T-helper 2 cell treated with Interferon-gamma antibody and Interleukin-4, amounts not matched to agents 100 ng/mL and 5 ng/mL, for 36 hours (primary cell): ENCODE results near the gene WDR90. TPM values are rescaled to one million over a fixed set of nuclear protein-coding genes. Genes with fewer than 3 reads are reported as not detected.

Source experiments
- intact Hi-C: fragments of 100-400 bp; cut with micrococcal nuclease; formaldehyde crosslinking; loops from one replicate; pipeline ENCODE4 v1.15.1; 2023
- total RNA-seq: library from RNA; stranded (reverse); gene quantifications from 2 replicates; pipeline ENCODE4 v1.2.3, GENCODE V29; 2022

Gene WDR90
- 85.1 and 86.7 TPM in 2 replicates for total RNA-seq

- intact Hi-C loops, result no loop called here
These were observed at the start of gene WDR90 for GRCh38 chr16:648781-649589. WDR90 (plus strand) TSS chr16:649365; CDS start chr16:649417, 52 bp downstream.

DNA sequence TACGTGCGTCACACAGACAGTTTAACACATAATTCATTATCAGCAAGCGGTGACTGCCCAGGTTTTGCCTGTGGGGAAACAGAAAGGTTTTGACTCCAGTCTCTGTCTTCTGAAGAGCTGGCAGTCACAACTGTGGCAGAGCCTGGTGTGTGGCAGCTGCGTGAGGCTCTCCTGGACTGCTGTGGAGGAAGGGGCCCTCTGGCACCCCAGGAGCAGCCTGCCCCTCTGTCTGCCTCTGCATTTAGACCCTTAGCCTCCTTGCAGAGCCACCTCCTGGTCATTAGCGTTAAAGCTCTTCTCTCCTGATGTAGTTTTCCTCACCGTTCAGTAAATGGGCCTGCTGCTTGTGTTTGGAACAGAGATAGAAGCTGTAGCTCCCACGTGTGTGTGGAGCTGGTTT is 48.4 kb upstream of the WDR90 start:
- intact Hi-C loops, result no loop called here

GRCh38 chr16:603933-604332 is 45.2 kb upstream of the WDR90 start:
- intact Hi-C loops, result no loop called here

GRCh38 chr16:606656-607307 is 42.4 kb upstream of the WDR90 start:
- intact Hi-C loops, result no loop called here

DNA sequence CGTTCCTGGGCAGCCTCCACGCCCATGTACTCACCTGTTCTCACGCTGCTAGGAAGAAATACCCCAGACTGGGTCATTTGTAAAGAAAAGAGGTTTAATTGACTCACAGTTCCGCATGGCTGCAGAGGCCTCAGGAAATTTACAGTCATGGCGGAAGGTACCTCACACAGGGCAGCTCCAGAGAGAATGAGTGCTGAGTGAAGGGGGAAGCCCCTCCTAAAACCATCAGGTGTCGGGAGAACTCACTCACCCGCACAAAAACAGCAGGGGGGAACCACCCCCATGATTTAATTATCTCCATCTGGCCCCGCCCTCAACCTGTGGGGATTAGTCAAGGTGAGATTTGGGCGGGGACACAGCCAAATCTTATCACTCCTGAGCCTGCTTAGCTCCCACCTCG is 41.1 kb upstream of the WDR90 start:
- intact Hi-C loops, result no loop called here

DNA sequence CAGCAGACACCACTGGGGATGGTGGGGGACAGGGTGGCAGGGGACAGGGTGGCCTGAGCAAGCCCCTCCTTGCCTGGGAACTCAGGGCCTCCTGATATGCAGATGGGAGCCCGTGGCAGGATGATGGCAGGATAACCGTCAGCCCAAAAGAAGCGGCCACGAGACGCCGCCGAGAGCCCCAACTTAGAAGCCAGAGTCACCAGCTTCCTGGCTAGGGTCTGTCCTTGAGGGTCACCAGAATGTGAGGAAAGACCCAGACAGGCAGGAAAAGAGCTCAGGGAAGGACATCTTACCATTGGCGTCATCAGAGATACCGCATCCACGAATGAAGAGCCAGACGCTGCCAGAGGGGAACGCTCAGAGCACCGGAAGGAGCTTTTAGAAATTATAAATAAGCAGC is 39.8 kb upstream of the WDR90 start:
- intact Hi-C loops, result no loop called here

GRCh38 chr16:609984-610383 is 39.2 kb upstream of the WDR90 start:
- intact Hi-C loops, result no loop called here

DNA sequence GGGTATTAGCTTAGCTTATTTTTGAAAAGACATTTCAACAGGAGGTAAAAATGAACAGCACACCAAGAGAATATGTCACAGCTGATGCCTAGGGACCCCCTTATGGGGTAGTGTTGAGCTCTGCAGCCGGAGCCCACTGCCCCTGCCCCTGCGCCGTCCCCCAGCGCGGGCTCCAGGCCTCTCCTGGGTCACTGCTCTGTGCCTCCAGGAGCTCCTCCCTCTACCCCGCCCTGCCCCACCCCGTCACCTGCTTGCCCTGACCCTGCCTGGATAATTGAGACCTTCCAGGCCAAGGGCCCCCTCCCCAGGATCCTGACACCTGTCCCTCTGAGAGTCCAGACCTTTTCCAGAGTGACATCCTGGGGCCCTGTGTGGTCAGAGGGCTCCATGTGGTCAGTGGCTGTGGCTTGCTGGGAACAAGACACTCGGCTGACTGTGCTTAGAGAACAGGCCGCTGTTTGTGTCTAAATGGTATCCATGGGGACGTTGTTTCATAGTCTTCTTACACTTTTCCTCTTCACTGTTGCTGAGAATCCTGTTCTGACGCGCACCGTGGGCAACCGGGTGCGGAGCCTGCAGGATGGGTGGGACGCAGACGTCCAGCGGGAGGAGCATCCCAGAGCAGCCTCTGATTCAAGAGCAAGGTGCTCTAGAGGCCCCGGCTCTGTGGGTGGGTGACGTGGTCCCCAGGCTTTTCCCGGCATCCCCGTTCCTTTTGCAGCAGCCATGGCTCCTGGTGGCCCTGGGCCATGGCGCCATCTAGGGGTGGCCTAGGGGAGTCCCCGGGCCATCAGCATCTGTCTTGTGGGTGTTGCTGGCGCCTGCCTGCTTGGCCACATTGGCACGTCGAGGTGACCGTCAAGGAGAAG is 38.4 kb upstream of the WDR90 start:
- intact Hi-C loops, result no loop called here

DNA sequence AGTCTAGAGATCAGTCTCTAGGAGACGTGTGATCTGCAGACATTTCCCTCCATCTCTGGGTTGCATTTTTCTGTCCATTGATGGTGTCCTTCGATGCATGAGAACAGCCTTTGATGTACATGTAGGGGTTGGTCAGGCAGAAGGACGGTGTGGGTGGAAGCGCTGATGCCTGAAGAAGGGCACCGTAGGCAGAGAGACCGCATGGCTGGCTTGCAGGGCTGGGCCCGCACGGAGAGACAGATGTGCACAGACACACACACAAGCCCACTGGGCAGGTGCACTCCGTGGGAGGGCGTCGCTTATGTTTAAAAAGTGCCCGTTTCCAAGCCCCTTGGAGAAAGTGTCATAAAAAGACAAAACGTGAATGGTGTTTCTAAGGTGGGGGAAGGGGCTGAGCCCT is 34.0 kb upstream of the WDR90 start:
- intact Hi-C loops, result no loop called here

DNA sequence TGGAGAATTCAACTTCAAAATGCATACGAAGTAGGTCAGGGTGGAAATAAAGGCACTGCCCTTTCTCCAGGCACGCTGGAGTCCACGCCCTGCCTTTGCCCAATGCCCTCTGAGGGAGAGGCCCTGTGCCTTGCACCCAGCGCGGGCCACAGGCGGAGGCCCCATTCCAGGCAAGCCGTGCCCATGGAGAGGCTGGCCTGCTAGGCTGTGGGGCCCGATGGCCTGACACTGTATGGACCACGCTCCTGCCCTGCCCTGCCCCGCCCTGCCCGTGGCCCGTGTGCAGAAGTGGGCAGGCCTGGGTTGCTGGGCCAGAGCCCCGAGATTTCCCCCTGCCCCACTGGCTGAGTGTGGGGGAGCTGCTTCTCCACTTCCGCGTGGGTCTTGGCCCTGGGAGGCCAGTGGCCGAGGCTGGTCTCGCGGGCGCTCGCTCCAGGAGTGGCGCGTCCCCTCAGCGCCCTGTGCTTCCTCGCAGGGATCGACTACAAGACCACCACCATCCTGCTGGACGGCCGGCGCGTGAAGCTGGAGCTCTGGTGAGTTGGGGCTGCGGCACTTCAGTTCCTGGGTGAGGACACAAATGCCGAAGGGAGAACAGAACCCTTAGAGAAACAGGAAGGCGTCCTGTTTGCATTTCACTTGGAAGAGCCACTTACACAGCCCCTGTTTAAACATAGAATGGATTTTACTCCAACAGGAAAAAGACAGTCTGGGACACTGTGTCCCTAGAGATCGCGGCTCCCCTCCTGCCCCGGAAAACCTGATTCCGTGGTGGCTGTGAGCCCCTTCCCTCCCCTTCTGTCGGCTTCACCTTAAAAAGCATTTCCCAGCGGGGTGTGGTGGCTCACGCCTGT is 32.2 kb upstream of the WDR90 start:
- intact Hi-C loops, result no loop called here

- intact Hi-C loops, result no loop called here
These were observed 31.3 kb upstream of the WDR90 start for GRCh38 chr16:617855-618254.

DNA sequence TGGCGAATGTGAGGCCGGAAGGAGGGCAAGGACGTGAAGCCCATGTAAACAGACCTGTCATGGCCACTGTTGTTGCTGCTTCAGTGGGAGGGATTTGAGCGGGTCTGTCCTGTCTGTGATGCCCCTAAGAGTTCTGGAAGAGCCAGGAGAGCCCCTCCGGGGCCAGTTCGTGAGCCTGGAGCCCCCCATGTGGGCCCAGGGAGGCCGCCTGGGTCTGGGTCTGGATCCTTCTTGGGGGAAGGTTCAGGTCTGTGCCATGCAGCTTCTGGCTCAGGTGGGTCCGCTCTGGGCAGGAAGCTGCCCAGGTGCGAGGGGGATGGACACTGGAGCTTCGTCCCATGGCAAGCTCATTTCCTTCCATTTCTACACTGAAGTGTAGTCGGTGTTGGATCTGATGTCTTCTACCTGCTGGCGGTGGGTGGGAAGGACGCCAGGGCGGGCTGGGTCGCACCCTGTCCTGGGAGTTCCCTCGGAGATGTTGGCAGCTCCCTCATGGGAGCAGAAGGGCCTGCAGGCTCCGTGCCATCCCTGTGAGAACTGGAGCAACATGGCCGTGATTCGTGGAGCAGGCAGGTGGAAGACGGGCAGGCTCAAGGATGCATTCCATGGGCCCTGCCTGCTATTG is 29.6 kb upstream of the WDR90 start:
- intact Hi-C loops, result no loop called here

GRCh38 chr16:620700-621525 is 28.3 kb upstream of the WDR90 start:
- intact Hi-C loops, result no loop called here

DNA sequence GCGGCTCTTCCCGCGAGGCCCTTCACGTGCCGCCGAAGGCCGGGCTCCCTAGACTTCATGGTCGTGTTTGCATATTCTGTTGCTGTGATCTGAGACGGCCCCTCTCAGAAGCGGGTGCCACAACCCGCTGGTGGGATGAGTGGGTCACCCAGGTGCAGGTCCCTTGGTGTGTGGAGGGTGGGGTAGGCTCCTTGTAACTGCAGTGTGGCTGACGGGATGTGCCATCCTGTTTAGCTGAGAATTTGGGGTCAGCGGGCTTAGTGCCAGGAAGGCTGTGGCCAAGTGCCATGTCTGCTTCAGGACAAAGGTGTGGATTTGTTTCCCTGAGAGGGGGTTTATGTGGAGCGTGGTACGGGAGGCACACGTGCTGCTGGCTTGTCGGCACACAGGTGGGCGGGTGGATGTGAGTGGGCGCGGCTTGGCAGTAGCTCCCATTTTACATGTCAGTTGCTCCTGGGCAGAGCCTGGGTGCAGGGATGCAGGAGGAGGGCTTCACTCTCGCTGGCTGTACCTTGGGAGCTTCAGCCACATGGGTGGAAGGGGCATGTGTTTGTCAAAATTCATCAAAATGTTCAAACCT is 27.5 kb upstream of the WDR90 start:
- intact Hi-C loops, result no loop called here

DNA sequence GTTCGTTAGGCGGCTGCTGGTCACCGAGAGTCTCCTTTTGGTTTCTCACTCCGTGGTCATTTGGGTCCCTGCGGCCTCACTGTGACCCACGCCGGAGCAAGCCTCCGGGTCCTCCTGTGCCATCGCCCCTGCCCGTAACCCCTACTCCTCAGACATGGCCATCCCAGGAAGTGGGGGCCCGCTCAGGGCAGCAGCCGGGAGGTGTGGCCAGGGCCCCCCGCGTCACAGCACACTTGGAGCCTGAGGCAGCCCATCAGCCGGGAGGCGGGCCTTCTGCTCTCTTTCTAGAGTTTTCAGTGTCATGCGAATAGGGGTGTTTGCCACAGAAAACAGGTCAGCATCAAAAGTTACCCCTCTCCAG is 26.3 kb upstream of the WDR90 start:
- intact Hi-C loops, result no loop called here

DNA sequence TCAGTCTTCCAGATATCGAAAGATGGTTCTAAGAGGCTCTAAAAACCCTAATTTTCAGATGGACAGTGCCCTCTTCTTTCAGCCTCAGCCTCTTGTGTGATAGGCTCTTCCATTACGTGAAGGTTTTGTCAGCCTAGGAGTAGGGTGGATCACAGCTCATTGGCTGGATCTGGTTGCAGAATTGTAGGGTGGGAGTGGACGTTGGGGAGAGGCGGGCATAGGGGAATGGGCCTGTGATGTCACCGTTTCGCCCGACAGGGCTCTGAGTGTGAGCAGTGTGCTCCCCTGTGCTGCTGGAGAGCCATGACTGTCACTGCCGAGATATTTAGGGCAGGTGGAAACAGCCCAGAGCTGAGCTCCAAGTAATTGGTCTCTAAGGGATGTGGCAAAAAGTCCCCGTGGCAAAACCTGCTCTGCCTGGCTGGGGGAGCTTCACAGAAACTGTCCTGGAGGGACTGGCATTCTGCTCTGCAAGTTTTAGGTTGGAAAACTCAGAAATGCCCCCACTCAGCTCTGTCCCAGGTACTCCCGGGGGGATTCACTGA is 24.6 kb upstream of the WDR90 start:
- intact Hi-C loops, result no loop called here

GRCh38 chr16:625117-625976 is 23.8 kb upstream of the WDR90 start:
- intact Hi-C loops, result no loop called here
